DND-41 (cell line): ENCODE data around the gene ATIC.

Experiments
- EZH2 ChIP-seq: IDR thresholded peaks from 3 replicates; pipeline ENCODE4 v1.6.1; 2012; ENCODE audit warnings: borderline replicate concordance, low read depth, mild to moderate bottlenecking, moderate library complexity, low read length, inconsistent platforms; ENCODE audit not compliant: severe bottlenecking
- TF ChIP-seq, protein P1 (sequence below): IDR thresholded peaks from 2 replicates; pipeline ENCODE4 v1.5.1; 2012; ENCODE audit warnings: borderline replicate concordance, low read length, moderate library complexity, mild to moderate bottlenecking; ENCODE audit not compliant: poor library complexity, severe bottlenecking; ENCODE audit errors: extremely low read depth

DNA sequence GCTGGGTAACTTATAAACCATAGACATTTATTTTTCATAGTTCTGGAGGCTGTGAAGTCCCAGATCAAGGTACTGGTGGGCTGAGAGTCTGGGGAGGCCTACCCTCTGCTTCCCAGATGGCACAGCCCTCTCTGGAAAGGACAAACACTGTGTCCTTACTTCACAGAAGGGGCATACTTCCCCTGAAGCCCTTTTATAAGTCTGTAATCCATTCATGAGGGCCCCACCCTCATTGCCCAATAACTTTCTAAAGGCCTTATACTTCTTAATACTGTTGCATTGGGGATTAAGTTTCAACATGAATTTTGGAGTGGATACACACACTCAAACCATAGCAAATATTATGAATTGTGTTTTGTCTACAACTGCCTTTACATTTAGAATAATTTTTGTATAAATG lies 36.0 kb downstream of the ATIC start:
- TF ChIP-seq, protein P1, sequence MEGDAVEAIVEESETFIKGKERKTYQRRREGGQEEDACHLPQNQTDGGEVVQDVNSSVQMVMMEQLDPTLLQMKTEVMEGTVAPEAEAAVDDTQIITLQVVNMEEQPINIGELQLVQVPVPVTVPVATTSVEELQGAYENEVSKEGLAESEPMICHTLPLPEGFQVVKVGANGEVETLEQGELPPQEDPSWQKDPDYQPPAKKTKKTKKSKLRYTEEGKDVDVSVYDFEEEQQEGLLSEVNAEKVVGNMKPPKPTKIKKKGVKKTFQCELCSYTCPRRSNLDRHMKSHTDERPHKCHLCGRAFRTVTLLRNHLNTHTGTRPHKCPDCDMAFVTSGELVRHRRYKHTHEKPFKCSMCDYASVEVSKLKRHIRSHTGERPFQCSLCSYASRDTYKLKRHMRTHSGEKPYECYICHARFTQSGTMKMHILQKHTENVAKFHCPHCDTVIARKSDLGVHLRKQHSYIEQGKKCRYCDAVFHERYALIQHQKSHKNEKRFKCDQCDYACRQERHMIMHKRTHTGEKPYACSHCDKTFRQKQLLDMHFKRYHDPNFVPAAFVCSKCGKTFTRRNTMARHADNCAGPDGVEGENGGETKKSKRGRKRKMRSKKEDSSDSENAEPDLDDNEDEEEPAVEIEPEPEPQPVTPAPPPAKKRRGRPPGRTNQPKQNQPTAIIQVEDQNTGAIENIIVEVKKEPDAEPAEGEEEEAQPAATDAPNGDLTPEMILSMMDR, result no peak
- TF ChIP-seq EZH2, result no peak
